Iris pigment epithelial cell (primary cell): Measurements from ENCODE around the gene DPYSL3.

Source experiments
- DNase-seq: peaks from one replicate; pipeline ENCODE4 v3.0.0-alpha.2; 2011; ENCODE audit warnings: low read depth

The DPYSL3 gene

DNA sequence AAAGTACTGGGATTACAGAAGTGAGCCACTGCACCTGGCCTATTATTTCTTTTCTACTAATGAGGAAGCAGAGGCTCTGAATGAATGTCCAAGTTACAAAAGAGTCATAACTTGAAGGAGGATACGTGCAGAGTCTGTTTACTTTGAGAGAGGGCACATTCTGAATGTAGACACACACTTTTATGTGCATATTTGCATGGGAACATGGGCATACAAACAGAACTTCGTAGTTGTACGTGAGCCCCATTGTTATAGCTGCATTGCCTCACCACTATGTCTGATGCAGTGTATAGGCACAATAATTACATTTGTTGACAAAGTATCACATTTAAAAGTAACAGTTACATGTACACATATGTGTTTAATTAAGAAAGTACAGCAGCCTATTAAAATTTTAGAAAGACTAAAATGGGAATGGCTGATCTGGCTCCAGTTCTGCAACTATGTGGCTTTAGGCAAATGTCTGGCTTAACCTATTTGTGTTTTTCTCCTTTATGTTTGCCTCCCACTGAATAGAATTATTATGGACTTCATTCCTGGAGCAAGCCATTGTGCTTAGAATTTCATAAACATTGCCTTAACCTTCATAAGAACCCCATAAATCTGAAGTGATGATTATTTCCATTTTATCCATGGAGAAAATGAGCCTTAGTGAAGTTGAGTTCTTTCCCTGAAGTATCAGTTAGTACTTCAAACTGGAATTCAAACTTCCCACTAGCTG lies 3.0 kb upstream of the DPYSL3 start:
- DNase-seq = no peak

DNA sequence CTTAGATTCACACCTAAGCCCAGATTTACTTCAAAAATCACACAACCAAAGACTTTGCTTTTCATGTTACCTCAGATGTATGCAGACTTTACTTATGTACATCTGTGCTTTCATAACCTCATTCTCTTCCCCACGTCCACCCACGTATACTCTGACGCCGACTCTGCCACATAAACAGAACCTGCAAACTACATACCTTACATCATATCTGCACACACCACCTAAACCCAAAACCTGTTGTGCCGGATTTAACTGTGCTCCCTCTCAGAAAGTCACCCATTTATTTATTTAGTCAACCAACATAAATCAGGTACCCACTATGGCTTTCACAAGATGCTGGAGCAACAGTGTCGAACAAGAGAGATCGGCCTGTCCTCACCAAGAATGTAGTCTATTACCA lies 1.0 kb upstream of the DPYSL3 start:
- DNase-seq = no peak

DNA sequence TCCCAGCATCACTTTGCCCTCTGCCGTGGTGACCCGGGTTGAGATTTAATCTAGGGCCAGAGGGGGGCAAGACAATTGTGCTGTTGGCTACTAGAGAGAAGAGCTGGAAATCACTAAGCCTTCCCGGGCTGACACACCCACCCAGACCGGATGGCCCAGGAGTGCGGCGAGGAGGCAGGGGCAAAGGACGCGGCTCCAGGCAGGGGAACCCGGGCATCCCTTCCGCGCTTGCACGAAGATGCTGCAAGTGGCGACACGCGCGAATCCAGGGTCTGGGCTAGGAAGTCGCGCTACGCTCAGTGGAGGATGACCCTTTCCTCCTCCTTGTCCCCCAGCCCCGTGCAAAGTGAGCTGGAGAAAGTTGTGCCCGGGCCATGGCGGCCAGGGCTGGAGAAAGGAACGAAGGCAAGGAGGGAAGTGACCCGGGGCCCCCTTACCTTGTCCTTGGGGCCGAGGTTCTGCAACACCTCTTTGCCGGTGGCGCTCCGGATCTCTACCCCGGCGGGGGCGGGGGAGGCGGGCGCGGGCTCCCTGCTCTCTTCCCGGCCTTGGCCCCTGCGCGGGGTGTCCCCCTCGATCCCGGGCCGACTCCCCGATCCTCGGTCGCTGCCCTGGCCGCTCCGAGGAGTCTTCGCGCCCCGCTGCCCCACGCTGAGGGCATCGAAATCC lies 693 bp downstream of the DPYSL3 start:
- DNase-seq = peak; percentile 28

DNA sequence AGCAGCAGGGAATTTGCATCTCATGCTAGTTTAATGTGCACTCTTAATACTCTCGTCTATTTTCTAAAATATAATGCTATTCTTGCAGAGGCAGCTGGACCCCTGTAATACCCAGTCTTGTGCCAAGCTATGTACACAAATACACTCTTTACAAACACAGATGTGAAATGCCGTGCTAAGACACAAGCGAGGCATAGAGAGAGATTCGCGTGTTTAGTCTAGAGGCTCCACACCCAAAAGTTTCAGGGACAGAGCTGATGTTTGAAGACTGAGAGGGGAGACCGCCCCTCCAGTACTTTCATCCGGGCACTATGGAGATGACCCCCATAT lies 1.2 kb downstream of the DPYSL3 start:
- DNase-seq = no peak

DNA sequence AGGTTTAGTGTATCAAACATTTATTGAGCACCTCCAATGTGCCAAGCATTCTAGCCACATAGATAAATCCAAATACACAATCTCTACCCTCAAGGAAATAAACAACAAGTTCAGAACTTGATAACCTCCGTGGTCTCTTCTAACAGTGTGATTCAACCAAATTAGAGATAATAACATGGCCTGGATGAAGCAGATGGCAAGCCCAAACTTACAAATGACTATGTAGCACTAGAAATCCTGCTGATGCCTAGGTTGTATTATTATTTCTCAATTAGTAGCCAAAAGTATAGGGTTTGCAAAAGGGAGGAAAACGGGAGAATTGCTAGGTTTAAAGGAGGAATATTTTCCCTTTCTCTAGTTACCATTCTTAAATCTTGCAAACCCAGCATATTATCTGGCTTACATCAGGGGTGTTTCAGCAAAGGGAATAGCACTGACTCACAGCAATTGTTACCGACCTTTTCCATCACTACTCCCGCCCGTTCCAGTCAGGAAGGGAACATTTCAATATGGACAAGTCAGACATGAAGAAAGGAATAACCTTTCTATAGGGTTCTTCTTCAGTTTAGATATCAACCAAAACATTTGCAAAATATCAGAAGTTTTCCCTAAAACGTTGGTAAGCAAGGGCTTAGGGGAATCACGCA lies 2.3 kb downstream of the DPYSL3 start:
- peak; percentile 73 for DNase-seq

DNA sequence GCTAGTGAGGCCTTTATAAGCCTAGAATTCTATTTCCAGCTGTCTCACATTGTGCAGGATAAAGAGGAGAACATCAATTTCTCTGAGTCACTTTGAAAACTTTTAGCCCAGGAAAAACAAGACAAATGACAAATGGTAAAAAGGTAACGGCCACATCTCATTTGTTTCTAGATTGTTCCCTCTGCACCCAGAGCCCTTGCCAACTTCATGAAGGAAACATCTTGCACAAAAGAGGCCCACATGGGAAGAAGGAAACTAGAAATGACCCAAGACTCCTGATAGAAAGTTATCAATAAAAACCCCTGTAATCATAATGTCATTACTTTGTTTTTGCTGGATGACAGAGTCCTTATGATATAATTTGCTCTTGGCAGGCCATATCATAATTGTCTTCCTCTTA lies 5.3 kb downstream of the DPYSL3 start:
- no peak for DNase-seq

DNA sequence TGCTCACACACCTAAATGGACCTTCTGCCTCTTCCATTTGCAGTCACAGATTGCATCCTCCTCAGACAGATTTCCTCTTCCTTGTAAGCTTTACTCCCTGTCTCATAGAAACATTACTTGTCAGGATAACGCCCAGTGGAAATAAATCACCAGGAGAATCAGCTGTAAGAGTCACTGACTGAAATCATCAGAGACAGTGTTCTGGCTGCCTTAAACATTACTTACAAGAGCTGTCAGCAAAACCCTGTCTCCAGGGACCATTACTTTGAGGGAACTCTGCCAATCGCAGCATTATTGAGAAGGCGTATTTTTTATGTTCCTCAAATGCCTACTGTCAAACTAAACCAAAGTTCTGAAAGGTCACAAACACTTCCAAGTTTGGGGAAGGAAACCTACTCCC lies 5.9 kb downstream of the DPYSL3 start:
- DNase-seq = peak; percentile 40

DNA sequence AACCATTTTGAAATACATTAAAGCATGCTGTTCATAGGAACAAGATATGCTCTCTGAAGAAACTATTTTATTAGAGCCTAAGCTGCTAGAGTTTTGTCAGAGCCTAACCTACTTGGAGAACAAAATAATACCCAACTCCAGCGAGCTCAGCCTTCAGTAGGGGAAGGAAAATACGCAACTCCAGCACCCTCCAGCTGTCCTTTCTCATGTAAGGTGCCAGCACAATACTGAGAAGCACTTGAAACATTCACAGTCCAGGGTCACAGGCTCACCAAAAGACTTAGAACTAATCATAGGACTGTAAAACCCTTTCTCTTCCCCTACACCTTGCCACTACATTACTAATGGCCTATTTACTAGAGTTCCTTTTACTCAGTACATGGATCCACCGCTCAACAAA lies 18.9 kb downstream of the DPYSL3 start:
- no peak for DNase-seq

DNA sequence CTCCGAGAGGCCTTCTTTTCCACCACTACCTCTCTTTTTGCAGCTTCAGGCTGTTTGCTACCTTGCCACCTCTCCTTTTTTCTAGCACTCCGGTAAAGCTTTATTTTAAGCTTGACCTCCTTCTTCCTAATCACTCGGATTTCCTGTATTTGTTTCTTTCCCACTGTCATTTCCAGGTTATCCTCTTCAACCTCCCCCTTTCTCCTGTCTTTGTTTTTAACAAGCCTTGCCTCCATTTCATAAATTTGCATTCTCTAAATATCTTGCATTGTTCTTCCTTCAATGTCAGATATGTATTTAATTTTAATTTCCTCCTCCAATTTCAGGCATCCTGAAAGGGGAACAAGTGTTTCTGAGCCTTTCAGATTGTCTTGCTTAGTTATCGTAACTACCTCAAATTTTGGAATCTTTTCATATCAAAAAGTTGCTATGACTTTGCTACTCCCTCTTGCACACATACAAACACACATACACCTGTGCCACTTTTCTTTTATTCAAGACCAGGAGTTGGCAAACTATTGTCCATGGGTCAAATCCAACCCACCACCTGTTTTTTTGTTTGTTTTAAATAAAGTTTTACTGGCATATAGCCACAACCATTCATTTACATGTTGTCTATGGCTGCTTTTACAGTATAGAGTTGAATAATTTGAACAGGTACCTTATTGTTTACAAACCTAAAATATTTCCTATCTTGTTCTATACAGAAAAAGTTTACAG lies 22.7 kb downstream of the DPYSL3 start:
- no peak for DNase-seq

DNA sequence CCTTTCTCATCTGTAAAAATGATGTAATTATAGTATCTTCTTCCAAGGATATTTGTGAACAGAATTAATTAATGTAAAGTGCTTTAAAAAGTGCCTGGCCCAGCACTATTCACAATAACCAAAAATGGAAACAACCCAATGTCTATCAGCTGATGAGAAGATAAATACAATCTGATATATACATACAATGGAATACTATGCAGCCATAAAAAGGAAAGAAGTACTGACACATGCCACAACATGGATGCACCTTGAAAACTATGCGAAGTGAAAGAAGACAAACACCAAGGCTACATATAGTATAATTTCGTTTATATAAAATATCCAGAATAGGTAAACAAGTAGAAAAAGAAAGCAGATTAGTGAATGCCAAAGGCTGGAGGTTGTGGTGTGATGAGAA lies 24.1 kb downstream of the DPYSL3 start:
- no peak for DNase-seq

DNA sequence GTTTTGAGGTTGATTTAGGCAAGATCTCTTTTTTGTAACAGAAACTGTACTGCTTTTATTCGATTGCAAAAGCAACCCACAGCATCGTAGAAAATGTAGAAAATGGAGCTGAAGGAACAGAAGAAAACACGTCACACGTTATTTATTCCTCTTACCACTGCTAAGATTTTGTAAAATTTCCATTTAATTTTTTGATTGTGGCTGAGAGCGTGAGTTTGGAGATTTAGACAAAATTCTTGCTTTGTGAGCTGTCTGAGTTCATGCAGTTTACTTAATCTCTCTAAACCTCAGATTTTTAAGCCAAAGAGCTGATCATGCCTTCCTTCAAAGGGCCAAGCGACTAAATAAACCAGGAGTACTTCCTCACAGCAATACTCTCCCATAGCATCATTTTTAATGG lies 24.8 kb downstream of the DPYSL3 start:
- DNase-seq = peak; percentile 89

DNA sequence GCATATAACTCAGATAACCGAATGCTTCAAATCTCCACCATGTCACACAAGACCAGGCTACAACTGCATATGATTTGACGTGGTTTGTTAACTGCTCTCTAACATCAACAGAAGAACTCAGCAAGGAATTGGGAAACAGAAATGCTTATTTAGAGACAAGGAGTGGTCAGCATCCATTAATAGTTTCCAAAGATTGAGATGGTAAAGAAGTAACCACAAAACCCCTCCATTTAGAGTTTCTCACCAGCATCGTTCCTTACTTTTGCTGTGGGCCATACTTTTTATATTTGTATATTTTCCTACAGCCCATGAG lies 25.2 kb downstream of the DPYSL3 start:
- DNase-seq = peak; percentile 65

DNA sequence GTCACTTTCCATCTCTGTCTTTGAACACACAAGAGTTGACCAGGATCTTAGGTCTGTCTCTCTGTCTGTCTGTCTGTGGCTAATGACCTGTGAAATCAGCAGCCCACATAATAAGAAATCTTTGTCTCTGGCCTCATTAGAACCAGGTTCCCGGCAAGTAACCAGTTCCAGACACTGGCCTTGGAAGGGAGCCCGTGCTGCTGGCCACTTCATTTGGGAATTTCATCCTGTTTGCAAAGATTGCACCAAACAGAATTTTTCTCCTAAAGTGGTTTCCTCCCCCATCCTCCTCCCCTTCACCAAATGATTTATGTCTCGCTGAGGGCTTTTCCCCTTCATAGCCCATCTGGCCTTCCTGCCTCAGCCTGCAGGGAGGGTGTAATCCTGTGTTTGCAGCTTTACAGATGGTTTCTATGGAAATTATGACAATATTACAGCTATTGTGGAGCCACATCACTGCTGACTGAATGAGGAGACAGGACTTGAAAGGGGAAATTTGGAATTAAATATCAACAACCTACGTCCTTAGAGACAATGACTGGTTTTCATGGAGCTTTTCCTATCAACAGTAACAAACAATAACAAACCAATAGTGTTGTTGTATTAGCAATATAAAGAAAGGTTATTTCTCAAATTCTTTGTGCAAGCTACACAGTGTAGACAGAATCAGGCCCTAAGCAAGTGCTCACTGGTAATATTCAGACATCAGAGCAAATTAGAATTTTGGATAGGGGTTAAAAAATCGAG lies 25.7 kb downstream of the DPYSL3 start:
- DNase-seq = peak; percentile 94

DNA sequence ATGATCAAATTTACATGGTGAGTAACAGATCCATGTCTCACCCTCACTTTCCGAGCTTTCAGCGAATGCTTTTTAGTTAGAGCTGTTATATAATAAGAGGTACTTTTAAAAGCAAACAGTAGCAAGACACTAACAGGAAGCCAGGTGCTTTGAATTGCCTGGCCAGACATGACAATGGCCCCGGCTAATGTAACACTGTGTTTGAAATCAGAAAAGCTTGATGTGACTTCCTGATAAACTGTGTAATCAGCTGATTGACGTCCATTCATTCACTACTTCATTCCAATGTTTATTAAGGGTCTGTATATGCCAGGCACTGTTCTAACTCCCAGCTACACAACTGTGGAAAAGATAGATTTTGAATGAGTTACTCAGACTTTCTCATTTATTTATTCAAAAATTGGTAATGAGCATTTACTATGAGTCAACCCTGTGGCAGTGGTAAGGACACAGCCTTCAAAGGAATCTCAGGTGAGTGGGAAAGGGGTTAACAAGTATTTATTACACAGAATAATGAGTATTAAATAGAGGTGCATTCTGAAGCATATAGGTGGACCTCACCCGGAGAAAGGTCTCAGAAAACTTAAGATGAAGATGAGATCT lies 26.6 kb downstream of the DPYSL3 start:
- no peak for DNase-seq

DNA sequence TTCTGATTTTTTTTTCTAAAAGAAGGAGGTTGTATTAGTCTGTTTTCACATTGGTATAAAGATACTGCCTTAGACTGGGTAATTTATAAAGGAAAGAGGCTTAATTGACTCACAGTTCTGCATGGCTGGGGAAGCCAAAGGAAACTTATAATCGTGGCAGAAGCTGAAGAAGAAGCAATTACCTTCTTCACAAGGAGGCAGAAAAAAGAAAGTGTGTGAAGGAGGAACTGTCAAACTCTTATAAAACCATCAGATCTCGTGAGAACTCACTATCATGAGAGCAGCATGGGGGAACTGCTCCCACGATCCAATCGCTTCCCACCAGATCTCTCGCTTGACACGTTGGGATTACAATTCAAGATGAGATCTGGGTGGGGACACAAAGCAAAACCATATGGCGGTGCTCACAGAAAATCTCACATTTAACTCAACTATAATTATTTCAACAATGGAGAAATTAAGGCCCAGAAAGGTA lies 27.1 kb downstream of the DPYSL3 start:
- no peak for DNase-seq

DNA sequence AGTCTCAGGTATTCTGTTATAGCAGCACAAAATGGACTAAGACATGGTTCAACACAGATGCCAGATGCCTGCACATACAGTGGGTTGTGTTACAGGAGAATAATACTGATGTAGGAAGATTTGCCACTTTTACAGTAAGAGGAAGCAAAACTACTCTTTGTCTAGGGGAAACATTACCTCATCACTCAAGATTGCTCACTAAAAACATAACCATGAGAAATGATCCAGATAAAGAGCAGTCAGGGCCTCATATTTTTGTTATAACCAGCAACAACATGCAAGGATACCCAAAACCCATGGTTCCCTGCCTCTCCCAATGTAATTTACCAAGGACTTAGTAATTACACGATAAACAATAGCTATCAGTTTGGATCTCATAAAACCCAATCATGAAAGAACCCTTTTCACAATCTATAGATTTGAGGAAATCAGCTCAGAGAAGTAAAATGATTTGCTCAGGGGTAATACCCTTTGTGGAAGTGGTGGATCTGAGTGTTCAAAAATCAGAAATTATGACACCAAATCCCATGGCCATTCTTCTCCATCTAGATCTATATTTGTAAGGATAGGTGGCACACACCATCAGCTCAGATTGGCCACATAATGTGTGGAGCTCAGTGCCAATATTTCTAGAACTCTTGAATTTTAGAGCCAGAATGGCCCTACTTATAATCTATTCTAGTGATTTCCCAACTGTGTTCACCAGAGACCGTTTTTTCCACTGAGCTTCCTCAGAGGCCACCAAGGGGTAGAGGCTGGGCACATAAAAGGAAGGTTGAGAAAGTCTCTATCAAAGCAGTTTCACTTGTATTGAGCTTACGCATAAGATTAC lies 27.8 kb downstream of the DPYSL3 start:
- DNase-seq = peak; percentile 85

DNA sequence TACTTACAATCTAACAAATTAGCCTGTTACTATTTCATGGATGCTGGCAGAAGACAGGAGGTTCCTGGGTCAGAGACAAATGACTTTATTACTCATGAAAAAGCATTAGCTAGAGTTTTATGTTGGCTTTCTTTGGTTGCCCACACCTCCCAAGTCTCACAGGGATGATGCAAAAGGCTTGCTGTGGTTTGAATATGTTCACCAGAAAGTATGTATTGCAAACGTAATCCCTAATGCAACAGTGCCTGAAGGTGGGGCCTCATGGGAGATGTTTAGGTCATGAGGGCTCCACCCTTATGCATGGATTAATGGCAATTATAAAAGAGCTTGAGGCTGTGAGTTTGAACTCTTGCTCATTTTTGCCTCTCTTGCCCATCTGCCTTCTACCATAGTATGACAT lies 28.5 kb downstream of the DPYSL3 start:
- DNase-seq = peak; percentile 95

DNA sequence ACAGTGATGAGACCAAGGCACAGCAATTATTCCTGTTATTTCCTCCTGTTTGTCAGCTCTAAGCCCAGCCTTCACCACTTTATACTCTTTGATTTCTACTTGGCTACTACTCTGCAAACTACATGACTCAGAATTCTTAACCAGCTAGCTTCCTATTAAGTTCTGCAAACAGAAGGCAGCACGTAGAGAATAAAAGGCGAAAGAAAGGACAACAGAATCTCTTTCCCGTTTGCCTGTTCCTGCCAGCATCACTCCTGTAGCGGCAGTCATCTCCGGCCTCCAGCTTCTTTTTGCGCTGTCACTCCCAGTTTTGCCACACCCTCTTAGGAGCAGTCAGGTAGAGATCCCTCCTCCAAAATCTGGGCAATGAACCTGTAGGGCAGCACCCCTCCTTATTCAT lies 29.9 kb downstream of the DPYSL3 start:
- peak; percentile 80 for DNase-seq

DNA sequence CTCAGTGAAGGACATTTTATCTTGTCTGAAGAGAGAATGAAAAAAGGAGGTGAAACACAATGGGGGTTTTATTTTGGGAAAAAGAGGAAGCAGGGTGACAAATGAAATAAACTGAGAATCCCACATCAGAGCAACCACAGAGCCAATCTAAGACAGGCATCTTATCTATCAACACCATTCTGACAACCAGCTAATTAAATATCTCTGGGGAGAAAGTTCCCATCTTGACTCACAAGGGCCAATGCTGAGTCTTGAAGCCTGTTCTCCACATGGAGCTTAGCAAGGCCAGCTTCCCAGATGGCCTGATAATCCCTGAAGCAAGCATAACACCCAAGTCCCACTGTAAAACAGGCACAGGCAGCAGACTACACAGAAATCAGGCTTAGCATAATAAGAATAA lies 30.4 kb downstream of the DPYSL3 start:
- DNase-seq = peak; percentile 55

DNA sequence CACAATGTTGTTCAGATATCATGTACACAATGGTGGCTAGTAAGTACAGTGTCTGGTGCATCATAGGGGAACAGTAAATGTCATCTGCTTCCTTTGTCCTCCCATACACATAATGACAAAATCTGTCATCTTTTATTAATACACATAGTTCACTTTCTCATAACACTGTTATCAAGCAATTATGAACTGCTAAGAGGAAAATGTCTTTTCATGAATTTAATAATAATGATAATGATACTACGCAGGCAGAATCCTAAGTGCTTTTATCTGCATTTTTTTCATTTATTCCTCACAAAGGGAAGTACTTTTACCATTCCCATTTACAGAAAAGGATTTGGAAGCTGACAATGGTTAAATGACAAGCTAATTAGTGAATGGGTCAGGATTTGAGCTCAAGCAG lies 35.7 kb downstream of the DPYSL3 start:
- DNase-seq = no peak
